ENCODE measurements around the gene WASHC2A. TPM values are rescaled to one million over a fixed set of nuclear protein-coding genes. Genes with fewer than 3 reads are reported as not detected.
"Not testable (repeated sequence)": the region's sequence is repeated elsewhere in the genome, so short reads cannot be mapped to it uniquely, and the experiment has no call there.

The WASHC2A gene
- polyA plus RNA-seq, 3 donors: 10.9 to 32.9 (median 18.8) TPM

GRCh38 chr10:50159856-50160255 is 92.1 kb downstream of the WASHC2A start:
- not testable (repeated sequence) for H3K4me1 ChIP-seq (ENCODE audit: control insufficient read depth in 1 of 2, insufficient read depth in 2 of 2, low read length in 2 of 2); DNase-seq; H3K4me3 ChIP-seq (replicated peaks in 1 of 3; ENCODE audit: low read depth in 2 of 3, low read length in 3 of 3); H3K36me3 Mint-ChIP-seq; H3K4me2 ChIP-seq (replicated peaks; ENCODE audit: extremely low read depth, low read length, poor library complexity, severe bottlenecking); H3K27me3 ChIP-seq (ENCODE audit: control insufficient read depth in 2 of 2, insufficient read depth in 2 of 2, low read length in 2 of 2); H3K27ac Mint-ChIP-seq; H3K79me2 ChIP-seq (ENCODE audit: insufficient read depth, low read length); H3K27me3 Mint-ChIP-seq (ENCODE audit: low read depth in 3 of 3); H4K20me1 ChIP-seq (ENCODE audit: insufficient read depth, low read length); H2AFZ ChIP-seq (ENCODE audit: insufficient read depth, low read depth, low read length, poor library complexity, severe bottlenecking); H3K9me3 ChIP-seq (replicated peaks in 1 of 2; ENCODE audit: control insufficient read depth in 1 of 2, insufficient read depth in 1 of 2, low read length in 2 of 2); H3K9ac ChIP-seq (ENCODE audit: insufficient read depth, low read length, poor library complexity, severe bottlenecking); H3K27ac ChIP-seq (ENCODE audit: low read depth in 1 of 2, low read length in 2 of 2); H3K36me3 ChIP-seq (replicated peaks in 1 of 2; ENCODE audit: control insufficient read depth in 1 of 2, insufficient read depth in 2 of 2, low read length in 2 of 2); H3K4me3 Mint-ChIP-seq; H3K9me3 Mint-ChIP-seq; H3K4me1 Mint-ChIP-seq
- no CpG with 5 or more reads among the region's 2 CpGs for WGBS (ENCODE audit: insufficient coverage)
- intact Hi-C loops (cut with micrococcal nuclease): loop anchor here in 1 of 2 donors (10.0 kb wide), 1 partner anchor 135 kb away; no protein-coding TSS in a partner anchor

GRCh38 chr10:50165038-50165437 is 97.3 kb downstream of the WASHC2A start:
- intact Hi-C loops (cut with micrococcal nuclease); H3K9me3 ChIP-seq (replicated peaks in 1 of 2; ENCODE audit: control insufficient read depth in 1 of 2, insufficient read depth in 1 of 2, low read length in 2 of 2); DNase-seq; H3K4me3 ChIP-seq (replicated peaks in 1 of 3; ENCODE audit: low read depth in 2 of 3, low read length in 3 of 3); H3K27me3 Mint-ChIP-seq (ENCODE audit: low read depth in 3 of 3); H4K20me1 ChIP-seq (ENCODE audit: insufficient read depth, low read length); H3K36me3 ChIP-seq (replicated peaks in 1 of 2; ENCODE audit: control insufficient read depth in 1 of 2, insufficient read depth in 2 of 2, low read length in 2 of 2); H3K9me3 Mint-ChIP-seq; H3K36me3 Mint-ChIP-seq; H3K79me2 ChIP-seq (ENCODE audit: insufficient read depth, low read length); H3K27ac ChIP-seq (ENCODE audit: low read depth in 1 of 2, low read length in 2 of 2); H3K4me1 Mint-ChIP-seq; H3K27me3 ChIP-seq (ENCODE audit: control insufficient read depth in 2 of 2, insufficient read depth in 2 of 2, low read length in 2 of 2); H3K4me2 ChIP-seq (replicated peaks; ENCODE audit: extremely low read depth, low read length, poor library complexity, severe bottlenecking); H2AFZ ChIP-seq (ENCODE audit: insufficient read depth, low read depth, low read length, poor library complexity, severe bottlenecking); H3K27ac Mint-ChIP-seq; H3K4me1 ChIP-seq (ENCODE audit: control insufficient read depth in 1 of 2, insufficient read depth in 2 of 2, low read length in 2 of 2); H3K9ac ChIP-seq (ENCODE audit: insufficient read depth, low read length, poor library complexity, severe bottlenecking); H3K4me3 Mint-ChIP-seq: not testable (repeated sequence)
- WGBS (ENCODE audit: insufficient coverage): no CpG with 5 or more reads among the region's 2 CpGs

DNA sequence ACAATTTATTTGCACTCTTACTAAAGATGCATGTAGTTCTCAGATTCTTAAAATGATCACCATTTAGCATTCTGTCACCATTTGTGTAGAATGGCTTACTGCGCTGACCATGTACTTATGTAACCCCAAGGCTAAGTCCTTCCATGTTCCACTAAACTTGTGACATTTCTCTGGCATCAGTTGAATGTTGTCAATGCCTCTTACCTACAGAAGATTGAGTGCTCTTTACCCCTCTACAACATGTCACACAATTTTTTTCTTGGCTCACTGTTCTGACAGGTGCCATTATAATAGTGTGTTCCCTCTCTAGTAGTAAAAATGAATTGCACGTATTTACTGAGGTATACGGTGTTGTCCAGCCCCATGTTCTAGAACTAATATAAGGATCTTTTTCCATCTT is 100.1 kb downstream of the WASHC2A start:
- H3K9me3 ChIP-seq (replicated peaks in 1 of 2; ENCODE audit: control insufficient read depth in 1 of 2, insufficient read depth in 1 of 2, low read length in 2 of 2); H3K4me1 Mint-ChIP-seq; H3K9me3 Mint-ChIP-seq; H3K4me1 ChIP-seq (ENCODE audit: control insufficient read depth in 1 of 2, insufficient read depth in 2 of 2, low read length in 2 of 2); intact Hi-C loops (cut with micrococcal nuclease); H2AFZ ChIP-seq (ENCODE audit: insufficient read depth, low read depth, low read length, poor library complexity, severe bottlenecking); H3K27ac Mint-ChIP-seq; H3K27me3 ChIP-seq (ENCODE audit: control insufficient read depth in 2 of 2, insufficient read depth in 2 of 2, low read length in 2 of 2); DNase-seq; H3K36me3 ChIP-seq (replicated peaks in 1 of 2; ENCODE audit: control insufficient read depth in 1 of 2, insufficient read depth in 2 of 2, low read length in 2 of 2); H3K4me3 ChIP-seq (replicated peaks in 1 of 3; ENCODE audit: low read depth in 2 of 3, low read length in 3 of 3); H4K20me1 ChIP-seq (ENCODE audit: insufficient read depth, low read length); H3K4me2 ChIP-seq (replicated peaks; ENCODE audit: extremely low read depth, low read length, poor library complexity, severe bottlenecking); H3K79me2 ChIP-seq (ENCODE audit: insufficient read depth, low read length); H3K27ac ChIP-seq (ENCODE audit: low read depth in 1 of 2, low read length in 2 of 2); H3K4me3 Mint-ChIP-seq; H3K27me3 Mint-ChIP-seq (ENCODE audit: low read depth in 3 of 3); H3K9ac ChIP-seq (ENCODE audit: insufficient read depth, low read length, poor library complexity, severe bottlenecking); H3K36me3 Mint-ChIP-seq: not testable (repeated sequence)
- WGBS (ENCODE audit: insufficient coverage): no CpG with 5 or more reads among the region's 3 CpGs

- H3K79me2 ChIP-seq (ENCODE audit: insufficient read depth, low read length); H3K9me3 ChIP-seq (replicated peaks in 1 of 2; ENCODE audit: control insufficient read depth in 1 of 2, insufficient read depth in 1 of 2, low read length in 2 of 2); intact Hi-C loops (cut with micrococcal nuclease); H3K4me1 ChIP-seq (ENCODE audit: control insufficient read depth in 1 of 2, insufficient read depth in 2 of 2, low read length in 2 of 2); H3K9me3 Mint-ChIP-seq; H3K36me3 Mint-ChIP-seq; H3K27me3 Mint-ChIP-seq (ENCODE audit: low read depth in 3 of 3); H3K27me3 ChIP-seq (ENCODE audit: control insufficient read depth in 2 of 2, insufficient read depth in 2 of 2, low read length in 2 of 2); H3K27ac ChIP-seq (ENCODE audit: low read depth in 1 of 2, low read length in 2 of 2); H3K9ac ChIP-seq (ENCODE audit: insufficient read depth, low read length, poor library complexity, severe bottlenecking); H3K36me3 ChIP-seq (replicated peaks in 1 of 2; ENCODE audit: control insufficient read depth in 1 of 2, insufficient read depth in 2 of 2, low read length in 2 of 2); H4K20me1 ChIP-seq (ENCODE audit: insufficient read depth, low read length); DNase-seq; H3K4me3 Mint-ChIP-seq; H3K4me1 Mint-ChIP-seq; H3K4me3 ChIP-seq (replicated peaks in 1 of 3; ENCODE audit: low read depth in 2 of 3, low read length in 3 of 3); H2AFZ ChIP-seq (ENCODE audit: insufficient read depth, low read depth, low read length, poor library complexity, severe bottlenecking); H3K27ac Mint-ChIP-seq; H3K4me2 ChIP-seq (replicated peaks; ENCODE audit: extremely low read depth, low read length, poor library complexity, severe bottlenecking): not testable (repeated sequence)
- no CpG with 5 or more reads among the region's 1 CpG for WGBS (ENCODE audit: insufficient coverage)
Measured at GRCh38 chr10:50169506-50169905, 101.8 kb downstream of the WASHC2A start.

All from CD14-positive monocyte (primary cell).